SK-N-SH (cell line): ENCODE results near the gene CLDND1. TPM values are rescaled to one million over a fixed set of nuclear protein-coding genes. Genes with fewer than 3 reads are reported as not detected.

Experiments used
- CTCF ChIA-PET: fragments of 300-600, 350-600 bp; formaldehyde crosslinking; extraction: SDS; loops from one replicate; lab custom pipeline; 2021; lab: Yijun Ruan, JAX
- POLR2A ChIA-PET: fragments of 350-600 bp; sonication (Branson Sonifier 250); formaldehyde crosslinking; extraction: SDS; loops from one replicate; lab custom pipeline; 2020; ENCODE audit warnings: antibody characterized with exemption, inconsistent platforms; lab: Yijun Ruan, JAX
- DNase-seq: peaks from one replicate; pipeline ENCODE4 v3.0.0; 2012
- H2AFZ ChIP-seq: fragments of 200-600 bp; sonication (generic); 2 replicates; pipeline ENCODE4 v1.8.1; 2016; ENCODE audit warnings: antibody characterized with exemption, mild to moderate bottlenecking, low read depth
- H3F3A ChIP-seq: fragments of 200-600 bp; sonication (generic); replicated peaks from 2 replicates; pipeline ENCODE3; 2016; ENCODE audit warnings: antibody characterized with exemption, mild to moderate bottlenecking; ENCODE audit not compliant: insufficient read depth
- H3K27ac ChIP-seq, 2 experiments: fragments of 200-500 bp in 1 of 2; fragments of 200-600 bp in 1 of 2; sonication (Bioruptor generic) in 1 of 2; sonication (generic), shearing (Covaris generic) in 1 of 2; 2 replicates each; pipeline versions ENCODE4 v1.5.1 to v1.6.1; 2014 to 2016; ENCODE audit warnings: low read depth in 2 of 2, inconsistent platforms in 1 of 2, low read length in 1 of 2, mild to moderate bottlenecking in 1 of 2, mixed read lengths in 1 of 2
- H3K27me3 ChIP-seq: fragments of 200-600 bp; sonication (generic), shearing (Covaris generic); 2 replicates; pipeline ENCODE4 v1.6.1; 2016; ENCODE audit warnings: mixed run types; ENCODE audit not compliant: insufficient read depth
- H3K36me3 ChIP-seq, 2 experiments: fragments of 200-500 bp in 1 of 2; fragments of 200-600 bp in 1 of 2; sonication (Bioruptor generic) in 1 of 2; sonication (generic) in 1 of 2; replicated peaks in 1 of 2; 2 replicates each; pipeline versions ENCODE3 to v1.5.1; 2014 to 2016; ENCODE audit warnings: low read length in 1 of 2, mild to moderate bottlenecking in 1 of 2; ENCODE audit not compliant: insufficient read depth in 2 of 2, control insufficient read depth in 1 of 2
- H3K4me1 ChIP-seq, 2 experiments: fragments of 200-500 bp in 1 of 2; fragments of 200-600 bp in 1 of 2; sonication (Bioruptor generic) in 1 of 2; sonication (generic), shearing (Covaris generic) in 1 of 2; 2 replicates each; pipeline versions ENCODE4 v1.5.1 to v1.6.1; 2014 to 2016; ENCODE audit warnings: low read depth in 1 of 2, low read length in 1 of 2, mixed run types in 1 of 2; ENCODE audit not compliant: insufficient read depth in 2 of 2, control insufficient read depth in 1 of 2
- H3K4me2 ChIP-seq: fragments of 200-600 bp; sonication (generic), shearing (Covaris generic); 2 replicates; pipeline ENCODE4 v1.6.1; 2017; ENCODE audit warnings: mixed run types
- H3K4me3 ChIP-seq, 2 experiments: fragments of 200-500 bp in 1 of 2; fragments of 200-600 bp in 1 of 2; sonication (Bioruptor generic) in 1 of 2; sonication (generic), shearing (Covaris generic) in 1 of 2; 2 replicates each; pipeline versions ENCODE4 v1.5.1 to v1.8.1; 2014 to 2016; ENCODE audit warnings: low read depth in 2 of 2, inconsistent platforms in 1 of 2, low read length in 1 of 2, mild to moderate bottlenecking in 1 of 2, mixed read lengths in 1 of 2, moderate library complexity in 1 of 2
- H3K79me2 ChIP-seq: fragments of 200-600 bp; sonication (generic); 2 replicates; pipeline ENCODE4 v1.8.1; 2017; ENCODE audit warnings: mild to moderate bottlenecking; ENCODE audit not compliant: insufficient read depth
- H3K9ac ChIP-seq: fragments of 200-600 bp; sonication (generic); 2 replicates; pipeline ENCODE4 v1.6.1; 2017; ENCODE audit warnings: mixed run types
- H3K9me2 ChIP-seq: fragments of 200-600 bp; sonication (generic); 2 replicates; pipeline ENCODE4 v1.6.1; 2017; ENCODE audit warnings: mixed run types
- H3K9me3 ChIP-seq: fragments of 200-600 bp; sonication (generic); 2 replicates; pipeline ENCODE4 v1.6.1; 2017; ENCODE audit warnings: mixed run types, mild to moderate bottlenecking, moderate library complexity
- H4K20me1 ChIP-seq: fragments of 200-600 bp; sonication (generic); 2 replicates; pipeline ENCODE4 v1.6.1; 2017; ENCODE audit warnings: mild to moderate bottlenecking, mixed run types; ENCODE audit not compliant: insufficient read depth
- EZH2phosphoT487 ChIP-seq: fragments of 200-600 bp; sonication (generic); IDR thresholded peaks from 2 replicates; pipeline ENCODE4 v1.6.1; 2017; ENCODE audit warnings: low read depth, mixed run types, mild to moderate bottlenecking, antibody characterized with exemption, moderate library complexity, borderline replicate concordance
- FOSL2 ChIP-seq: IDR thresholded peaks from 2 replicates; pipeline ENCODE4 v1.4.0; 2012; ENCODE audit warnings: low read depth, mild to moderate bottlenecking, moderate library complexity, borderline replicate concordance
- FOXJ3 ChIP-seq: sonication (generic); formaldehyde crosslinking; IDR thresholded peaks from 2 replicates; pipeline ENCODE4 v1.5.1; 2020; ENCODE audit warnings: mild to moderate bottlenecking, missing genetic modification reagents
- GABPA ChIP-seq: IDR thresholded peaks from 2 replicates; pipeline ENCODE4 v1.4.0; 2012; ENCODE audit warnings: low read depth, mild to moderate bottlenecking
- GATA2 ChIP-seq: sonication (generic); formaldehyde crosslinking; IDR thresholded peaks from 2 replicates; pipeline ENCODE4 v1.5.0; 2020; ENCODE audit warnings: mild to moderate bottlenecking, missing genetic modification reagents
- IRF3 ChIP-seq: fragments of 150-350 bp; IDR thresholded peaks from 2 replicates; pipeline ENCODE4 v1.6.1; 2016; ENCODE audit warnings: mild to moderate bottlenecking, low read depth, low read length
- MAX ChIP-seq: IDR thresholded peaks from 2 replicates; pipeline ENCODE4 v1.4.0; 2012; ENCODE audit warnings: low read depth
- MXI1 ChIP-seq: IDR thresholded peaks from 2 replicates; pipeline ENCODE4 v1.6.1; 2012; ENCODE audit warnings: mild to moderate bottlenecking, low read depth, low read length, improper control_type of control experiment
- POLR2AphosphoS5 ChIP-seq: IDR thresholded peaks from 2 replicates; pipeline ENCODE4 v1.6.1; 2012; ENCODE audit warnings: low read depth, low read length
- RAD21 ChIP-seq: IDR thresholded peaks from 2 replicates; pipeline ENCODE4 v1.6.1; 2012; ENCODE audit warnings: mild to moderate bottlenecking, low read length
- RCOR1 ChIP-seq: fragments of 150-350 bp; IDR thresholded peaks from 2 replicates; pipeline ENCODE4 v1.6.1; 2017; ENCODE audit warnings: antibody characterized with exemption, low read length
- SIN3A ChIP-seq: IDR thresholded peaks from 2 replicates; pipeline ENCODE4 v1.6.1; 2012; ENCODE audit warnings: low read depth, mild to moderate bottlenecking, low read length, moderate library complexity, borderline replicate concordance
- TAF1 ChIP-seq: IDR thresholded peaks from 2 replicates; pipeline ENCODE4 v1.6.1; 2012; ENCODE audit warnings: low read depth, mild to moderate bottlenecking, low read length, moderate library complexity, borderline replicate concordance
- TCF12 ChIP-seq: IDR thresholded peaks from 2 replicates; pipeline ENCODE4 v1.4.0; 2012
- TEAD4 ChIP-seq: IDR thresholded peaks from 2 replicates; pipeline ENCODE4 v1.4.0; 2012; ENCODE audit warnings: mild to moderate bottlenecking, borderline replicate concordance; ENCODE audit not compliant: insufficient read depth
- ZBTB33 ChIP-seq: IDR thresholded peaks from 2 replicates; pipeline ENCODE4 v1.4.0; 2012; ENCODE audit warnings: low read depth, borderline replicate concordance
- whole genome bisulfite sequencing: methylation state at CpG from one replicate; pipeline ENCODE4 v1.1.6; 2017; ENCODE audit warnings: low lambda C conversion rate; 5-methylcytosine and 5-hydroxymethylcytosine counted together
- polyA plus RNA-seq, 3 experiments: library from polyadenylated mRNA; depleted of rRNA; stranded (reverse); fragments of >200 nt; gene quantifications; 2 replicates each; pipeline ENCODE4 v1.2.3, GENCODE V29; 2012

CLDND1 gene
- polyA plus RNA-seq, 1 of the 3 experiments (the other 2 are of a cell fraction) = 110 TPM

- H4K20me1 ChIP-seq = no peaks in the 10 kb centered on the region
- no peak overlapping the region for H3K4me2 ChIP-seq
- H3K4me3 ChIP-seq = no peak overlapping the region
- TF ChIP-seq FOSL2 (no peak), IRF3 (no peak), MXI1 (no peak), TCF12 (no peak), POLR2AphosphoS5 (no peak), MAX (no peak), FOXJ3 (CRISPR knock-in tag) (no peak), EZH2phosphoT487 (no peak), GATA2 (CRISPR knock-in tag) (no peak), RAD21 (no peak), TEAD4 (no peak), TAF1 (no peak), SIN3A (no peak), RCOR1 (no peak), ZBTB33 (no peak), GABPA (no peak)
- no peaks in the 10 kb centered on the region for H3K79me2 ChIP-seq
- peaks cover 7% of the 10 kb centered on the region; the same call in 1 of the 2 replicates for H3K27me3 ChIP-seq
- CTCF ChIA-PET = no interaction called here
- H2AFZ ChIP-seq = no peak overlapping the region
- H3K4me1 ChIP-seq = no peaks in the 10 kb centered on the region; a peak in 1 of 4 replicates
- WGBS = 86% methylated on average over 2 of the region's 2 CpGs
- H3K36me3 ChIP-seq = no peaks in the 10 kb centered on the region
- POLR2A ChIA-PET = no interaction called here
- H3K9me3 ChIP-seq = 0 out of 2 replicates have a peak, but pooled peaks cover 4% of the 10 kb centered on the region
- no peak overlapping the region for H3K27ac ChIP-seq
- no peak for DNase-seq
- H3K9me2 ChIP-seq = no peaks in the 10 kb centered on the region
- H3K9ac ChIP-seq = no peak overlapping the region
- H3F3A ChIP-seq = peaks cover 3% of the 10 kb centered on the region
Measured at GRCh38 chr3:98534168-98534567, 11.5 kb upstream of the CLDND1 start.
